Activated CD4-positive, CD25-positive, alpha-beta regulatory T cell treated with anti-CD3 and anti-CD28 coated beads, Interleukin-2, amount 50 U/mL, for 24 hours (primary cell): Measurements from ENCODE around the gene ADSL.
"Not testable (repeated sequence)": the region's sequence is repeated elsewhere in the genome, so short reads cannot be mapped to it uniquely, and the experiment has no call there.

ENCODE experiments used
- ATAC-seq, 2 donors: fragments of 150-1000 bp; cut with Tn5 transposase; one replicate each; pipeline ENCODE4 v1.10.0; 2021; ENCODE audit warnings: mild to moderate bottlenecking in 1 of 2, moderate library complexity in 1 of 2

ADSL gene

DNA sequence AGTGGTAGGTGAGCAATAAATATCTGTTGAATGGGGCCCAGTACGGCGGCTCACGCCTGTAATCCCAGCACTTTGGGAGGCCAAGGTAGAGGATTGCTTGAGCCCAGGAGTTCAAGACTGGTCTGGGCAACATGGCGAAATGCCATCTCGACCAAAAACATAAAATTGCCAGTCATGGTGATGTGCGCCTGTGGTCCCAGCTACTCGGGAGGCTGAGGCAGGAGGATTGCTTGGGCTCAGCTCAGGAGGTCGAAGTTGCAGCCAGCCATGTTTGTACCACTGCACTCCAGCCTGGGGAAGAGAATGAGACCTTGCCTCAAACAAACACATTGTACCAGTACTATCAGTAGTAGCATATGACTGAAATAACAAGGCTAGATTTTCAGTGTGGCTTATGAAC, 28.3 kb downstream of the ADSL start:
- no peak for ATAC-seq

DNA sequence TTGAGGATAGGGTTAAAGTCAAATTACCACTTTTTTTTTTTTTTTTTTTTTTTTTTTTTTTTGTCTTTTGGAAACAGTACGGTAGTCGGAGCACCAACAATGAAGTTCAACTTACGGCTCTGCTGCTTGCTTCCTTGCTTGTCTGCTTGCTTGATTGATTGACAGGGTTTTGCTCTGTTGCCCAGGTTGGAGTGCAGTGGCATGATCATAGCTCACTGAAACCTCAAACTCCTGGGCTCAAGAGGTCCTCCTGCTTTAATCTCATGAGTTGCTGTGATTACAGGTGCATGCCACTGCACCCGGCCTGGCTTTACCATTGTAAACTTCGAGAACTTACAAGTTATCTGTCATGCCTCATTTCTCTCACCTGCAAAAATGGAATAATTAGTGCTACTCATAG, 29.8 kb downstream of the ADSL start:
- ATAC-seq = no peak

DNA sequence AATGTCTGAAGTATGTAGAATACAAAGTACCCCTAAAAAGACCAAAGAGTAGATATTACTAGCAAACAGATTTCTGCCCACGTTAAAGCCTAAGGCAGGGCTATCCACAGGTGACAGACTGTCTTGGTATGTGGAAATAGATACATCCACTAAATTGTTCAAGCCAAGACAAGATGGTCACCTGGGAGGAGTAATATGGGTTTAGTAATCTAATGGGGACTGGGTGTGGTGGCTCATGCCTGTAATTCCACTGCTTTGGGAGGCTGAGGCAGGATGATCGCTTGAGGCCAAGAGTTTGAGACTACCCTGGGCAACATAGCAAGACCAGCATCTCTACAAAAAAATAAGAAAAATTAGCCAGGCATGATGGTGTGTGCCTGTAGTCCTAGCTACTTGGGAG, 31.6 kb downstream of the ADSL start:
- no peak for ATAC-seq

DNA sequence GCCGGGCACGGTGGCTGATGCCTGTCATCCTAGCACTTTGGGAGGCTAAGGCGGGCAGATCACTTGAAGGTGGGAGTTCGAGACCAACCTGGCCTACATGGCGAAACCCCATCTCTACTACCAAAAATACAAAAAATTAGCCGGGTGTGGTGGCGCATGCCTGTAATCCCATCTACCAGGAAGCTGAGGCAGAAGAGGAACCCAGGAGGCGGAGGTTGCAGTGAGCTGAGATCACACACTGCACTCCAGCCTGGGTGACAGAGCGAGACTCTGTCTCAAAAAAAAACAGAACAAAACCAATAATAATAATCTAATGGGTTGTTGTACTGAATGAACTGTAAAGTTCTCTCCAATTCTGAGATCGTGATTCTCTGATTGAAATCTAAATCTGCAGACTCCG, 32.1 kb downstream of the ADSL start:
- not testable (repeated sequence) for ATAC-seq

DNA sequence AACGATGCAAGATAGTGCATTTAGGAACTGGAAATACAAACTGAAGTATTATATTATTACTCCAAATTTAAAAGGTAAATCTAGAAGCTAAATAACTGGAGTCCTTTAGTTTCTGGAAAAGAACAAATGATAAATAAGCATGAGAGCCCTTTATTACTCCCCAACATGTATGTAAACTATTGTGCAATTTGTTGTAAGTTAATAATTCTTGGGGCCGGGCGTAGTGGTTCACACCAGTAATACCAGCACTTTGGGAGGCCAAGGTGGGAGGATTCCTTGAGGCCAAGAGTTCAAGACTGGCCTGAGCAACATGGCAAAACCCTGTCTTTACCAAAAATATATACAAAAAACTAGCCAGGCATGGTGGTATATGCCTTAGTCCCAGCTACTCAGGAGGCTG, 35.2 kb downstream of the ADSL start:
- ATAC-seq = no peak

DNA sequence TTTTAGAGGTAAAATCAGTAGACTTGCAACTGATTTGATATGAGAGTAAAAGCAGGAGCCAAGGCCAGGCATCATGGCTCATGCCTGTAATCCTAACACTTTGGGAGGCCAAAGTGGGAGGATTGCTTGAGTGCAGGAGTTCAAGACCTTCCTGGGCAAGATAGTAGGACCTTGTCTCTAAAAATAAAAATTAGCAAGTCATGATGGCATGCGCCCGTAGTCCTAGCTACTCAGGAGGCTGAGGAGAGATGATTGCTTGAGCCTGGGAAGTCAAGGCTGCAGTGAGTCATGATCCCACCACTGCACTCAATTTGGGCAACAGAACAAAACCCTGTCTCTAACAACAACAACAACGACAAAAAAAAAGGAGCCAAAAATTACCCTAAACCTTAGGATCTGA, 37.6 kb downstream of the ADSL start:
- ATAC-seq = no peak

DNA sequence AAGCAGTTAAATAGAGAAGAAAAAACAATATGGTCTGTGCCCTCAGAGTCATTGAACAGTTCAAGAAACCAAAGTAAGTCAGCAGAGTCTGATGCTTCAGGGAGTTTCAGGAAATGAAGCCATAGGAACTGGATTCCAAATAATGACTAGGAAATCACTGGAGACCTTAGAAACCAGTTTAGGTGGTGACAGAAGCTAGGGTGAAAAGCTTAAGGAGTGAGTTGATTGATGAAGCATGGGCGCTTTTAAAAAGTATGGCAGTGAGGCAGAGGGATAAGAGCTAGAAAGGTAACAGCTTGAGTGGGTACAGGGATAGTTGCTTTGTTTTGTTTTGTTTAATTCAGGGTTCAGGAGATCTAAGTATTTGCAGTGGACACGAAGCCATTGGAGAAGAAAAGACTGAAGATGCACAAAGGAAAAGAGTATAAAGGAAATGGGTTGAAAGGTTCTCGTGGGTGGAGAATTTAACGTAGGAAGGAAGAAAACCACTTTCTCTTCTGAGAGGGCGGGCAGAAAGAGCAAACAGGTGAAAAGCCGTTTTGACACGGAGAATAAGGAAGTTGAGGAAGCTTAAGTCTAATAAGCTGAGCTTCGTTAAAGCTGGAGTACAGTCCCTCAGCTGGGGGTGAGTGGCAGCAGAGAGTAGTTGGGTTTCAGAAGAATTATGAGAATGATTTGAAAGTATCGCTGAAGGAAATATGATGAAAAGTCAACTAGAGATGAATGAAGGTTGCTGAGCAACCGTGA, 38.9 kb downstream of the ADSL start:
- ATAC-seq = peak; percentile 69

DNA sequence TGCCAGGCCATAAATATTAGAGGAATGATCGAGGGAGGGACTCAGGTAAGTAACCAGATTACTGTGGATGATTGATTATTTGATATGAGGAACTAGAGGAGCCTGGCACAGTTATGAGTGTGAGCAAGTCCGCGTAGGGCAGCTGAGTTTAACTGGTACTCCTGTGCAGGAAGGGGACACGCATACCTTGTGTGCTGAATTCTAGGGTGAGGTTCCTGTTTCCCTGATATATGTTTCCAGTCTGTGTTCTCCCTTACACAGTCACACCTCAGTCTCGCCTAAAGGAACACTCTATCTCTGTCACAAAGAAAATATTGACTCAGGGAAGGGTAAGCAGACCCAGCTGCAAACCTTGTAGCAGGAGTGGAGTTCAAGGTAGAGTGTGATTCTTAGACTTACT, 41.4 kb downstream of the ADSL start:
- ATAC-seq = no peak

DNA sequence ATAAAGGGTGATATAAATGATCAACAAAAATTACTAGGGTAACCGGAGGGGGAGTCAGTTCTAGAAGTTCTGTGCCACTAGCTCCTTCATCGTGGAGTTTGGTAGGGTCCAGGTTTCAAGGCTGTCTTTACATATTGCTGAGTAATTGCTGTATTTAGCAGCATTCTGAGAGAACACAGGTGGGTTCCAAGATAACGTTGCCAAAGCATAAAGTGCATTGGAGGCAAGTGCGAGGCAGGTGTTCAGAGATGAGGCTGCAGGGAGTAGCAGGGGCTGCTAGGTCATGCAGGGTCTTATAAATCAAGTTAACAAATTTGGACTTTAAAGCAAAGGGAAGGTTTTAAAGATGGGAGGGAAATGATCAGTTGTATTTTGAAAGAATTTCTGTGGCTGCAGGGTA, 41.9 kb downstream of the ADSL start:
- ATAC-seq = no peak

DNA sequence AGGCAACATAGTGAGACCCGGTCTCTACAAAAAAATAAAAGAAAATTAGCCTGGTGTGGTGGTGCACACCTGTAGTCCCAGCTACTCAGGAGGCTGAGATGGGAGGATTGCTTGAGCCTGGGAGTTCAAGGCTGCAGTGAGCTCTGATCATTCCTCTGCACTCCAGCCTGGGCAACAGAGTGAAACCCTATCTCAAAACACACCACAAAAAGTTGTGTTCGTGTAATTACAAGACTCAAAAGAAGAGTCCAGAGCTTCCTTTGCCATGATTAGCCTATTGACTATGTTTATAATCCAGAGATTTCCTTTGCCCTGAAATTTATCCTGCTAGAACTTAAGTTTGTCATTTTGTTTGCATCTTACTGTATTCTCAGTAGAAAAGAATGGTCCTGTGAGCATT, 45.1 kb downstream of the ADSL start:
- no peak for ATAC-seq

DNA sequence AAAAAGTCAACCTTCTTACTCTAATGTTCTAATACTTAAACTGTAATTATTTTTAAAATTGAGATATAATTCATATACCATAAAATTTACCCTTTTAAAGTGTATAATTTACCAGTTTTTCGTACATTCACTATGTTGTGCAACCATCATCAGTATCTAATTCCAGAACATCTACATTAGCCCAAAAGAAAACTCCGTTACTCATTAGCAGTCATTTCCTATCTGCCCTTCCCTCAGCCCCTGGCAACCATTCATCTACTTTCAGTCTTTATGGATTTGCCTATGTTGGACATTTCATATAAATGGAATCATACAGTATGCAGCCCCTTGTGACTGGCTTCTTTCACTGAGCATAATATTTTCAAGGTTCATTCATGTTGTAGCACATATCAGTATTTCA, 46.3 kb downstream of the ADSL start:
- no peak for ATAC-seq

DNA sequence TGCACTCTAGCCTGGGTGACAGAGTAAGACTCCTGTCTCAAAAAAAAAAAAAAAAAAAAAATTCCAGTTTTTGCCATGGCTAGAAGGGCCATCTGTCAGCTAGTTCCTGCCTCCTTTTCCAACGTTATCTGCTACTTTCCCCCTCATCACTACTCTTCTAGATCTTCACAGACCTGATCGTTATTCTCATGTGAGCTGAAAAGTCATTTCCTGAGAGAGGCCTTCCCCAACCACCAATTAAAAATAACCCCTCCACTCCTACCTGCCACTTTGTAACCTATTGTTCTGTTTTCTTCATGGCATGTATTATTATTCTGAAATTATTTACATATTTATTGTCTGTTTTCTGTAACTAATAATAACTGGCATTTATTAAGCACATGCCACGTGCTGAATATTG, 48.3 kb downstream of the ADSL start:
- ATAC-seq = no peak

DNA sequence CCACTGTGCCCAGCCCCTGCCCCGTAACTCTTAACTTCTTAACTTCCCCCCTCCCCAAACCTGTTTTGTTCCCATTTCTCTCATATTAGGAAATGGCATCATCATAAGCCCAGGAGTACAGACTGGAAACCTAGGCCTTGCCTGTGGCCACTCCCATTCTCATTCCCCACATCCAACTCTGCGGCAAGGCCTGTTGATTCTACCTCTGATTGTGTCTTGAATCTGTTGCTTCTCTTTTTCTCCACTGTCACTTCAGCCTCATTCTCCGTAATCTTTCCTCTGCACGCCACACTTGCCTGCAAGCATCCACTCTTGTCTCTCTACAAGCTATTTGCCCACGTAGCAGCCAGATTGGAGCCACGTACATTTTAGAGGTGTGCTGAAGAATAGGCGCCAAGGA, 49.3 kb downstream of the ADSL start:
- no peak for ATAC-seq

DNA sequence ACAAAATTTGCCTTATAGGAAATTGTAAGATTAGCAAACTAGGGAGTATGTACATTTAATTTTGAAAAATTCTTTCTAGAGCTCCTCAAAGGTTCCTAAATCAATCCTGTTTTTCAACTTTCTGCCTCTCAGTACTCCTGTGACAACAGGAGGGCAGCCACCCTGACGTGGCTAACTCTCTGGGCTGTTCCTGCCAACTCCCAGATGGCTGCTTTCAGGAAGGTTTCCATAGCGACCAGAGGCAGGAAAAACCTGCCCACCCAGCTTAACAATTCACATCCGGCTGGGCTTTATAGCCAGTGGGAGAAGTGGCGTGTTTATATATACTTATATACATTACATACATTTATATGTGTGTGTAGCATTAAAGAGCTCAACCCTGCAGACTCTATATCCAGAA, 50.6 kb downstream of the ADSL start:
- no peak for ATAC-seq

DNA sequence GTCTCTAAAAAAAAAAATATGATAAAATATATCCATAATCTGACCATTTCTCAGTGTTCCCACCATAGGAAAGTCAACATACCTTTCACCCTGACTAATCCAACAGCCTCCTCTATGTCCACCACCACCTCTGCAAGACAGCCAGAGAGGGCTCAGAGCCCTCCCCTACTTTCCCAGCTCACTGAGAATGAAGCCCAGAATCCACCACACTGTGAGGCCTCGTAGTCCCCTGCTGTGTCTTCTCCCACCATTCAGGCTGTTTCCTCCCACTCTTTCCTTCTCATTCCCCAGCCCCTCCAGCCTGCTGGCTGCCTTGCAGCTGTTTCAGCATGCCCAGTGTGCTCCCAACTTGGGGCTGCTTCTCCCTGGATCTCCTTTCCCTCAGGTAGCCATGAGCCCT, 51.1 kb downstream of the ADSL start:
- ATAC-seq = no peak

DNA sequence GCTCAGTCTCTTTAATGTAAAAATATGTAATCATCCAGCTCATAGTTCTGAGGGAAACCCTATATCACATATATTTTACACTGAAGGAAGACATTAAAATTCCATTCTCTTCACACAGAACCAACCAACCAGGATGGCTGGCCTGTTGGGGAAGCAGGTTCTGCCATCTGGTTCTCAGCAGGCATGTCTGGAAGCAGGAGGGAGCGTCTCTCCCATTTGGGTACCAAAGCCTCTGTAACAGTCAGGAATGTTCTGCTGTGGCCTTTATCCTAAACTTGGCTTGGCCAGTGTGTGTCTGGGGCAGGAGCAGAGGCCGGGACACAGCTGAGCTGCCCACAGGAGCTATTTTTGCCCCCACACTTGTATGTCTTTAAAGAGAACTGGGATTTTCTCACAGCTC, 53.3 kb downstream of the ADSL start:
- ATAC-seq = no peak

DNA sequence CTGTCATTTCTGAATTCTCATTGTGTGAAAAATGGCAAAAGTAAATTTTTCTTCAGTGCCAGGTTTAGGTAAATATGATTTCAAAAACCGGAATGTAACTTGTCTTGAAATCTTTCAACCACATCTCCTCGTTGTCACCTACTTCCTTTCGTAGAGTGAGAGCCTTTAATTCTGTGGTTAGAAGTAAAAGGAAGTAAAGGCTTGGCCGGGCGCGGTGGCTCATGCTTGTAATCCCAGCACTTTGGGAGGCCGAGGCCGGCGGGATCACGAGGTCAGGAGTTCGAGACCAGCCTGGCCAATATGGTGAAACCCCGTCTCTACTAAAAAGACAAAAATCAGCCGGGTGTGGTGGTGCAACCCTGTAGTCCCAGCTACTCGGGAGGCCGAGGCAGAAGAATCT, 53.9 kb downstream of the ADSL start:
- ATAC-seq = no peak

DNA sequence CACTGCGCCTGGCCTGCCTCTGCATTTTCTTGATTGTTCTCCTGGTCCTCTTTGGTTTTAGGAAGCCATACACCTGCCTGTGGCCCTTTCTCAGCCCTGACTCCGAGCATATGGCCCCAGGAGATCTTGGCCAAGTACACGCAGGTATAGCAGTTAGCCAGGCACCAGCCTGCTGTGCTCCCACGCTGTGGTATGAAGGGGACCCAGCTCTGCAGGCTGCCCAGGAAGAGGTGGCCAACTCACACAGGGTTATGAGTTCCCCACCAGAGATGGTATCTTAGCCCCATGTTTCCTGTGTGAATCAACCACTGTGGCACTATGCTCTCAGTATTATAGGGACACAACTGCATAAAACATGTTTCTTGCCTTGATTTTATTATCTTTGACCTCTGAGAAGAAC, 55.2 kb downstream of the ADSL start:
- peak; percentile 89 to 91 for ATAC-seq

DNA sequence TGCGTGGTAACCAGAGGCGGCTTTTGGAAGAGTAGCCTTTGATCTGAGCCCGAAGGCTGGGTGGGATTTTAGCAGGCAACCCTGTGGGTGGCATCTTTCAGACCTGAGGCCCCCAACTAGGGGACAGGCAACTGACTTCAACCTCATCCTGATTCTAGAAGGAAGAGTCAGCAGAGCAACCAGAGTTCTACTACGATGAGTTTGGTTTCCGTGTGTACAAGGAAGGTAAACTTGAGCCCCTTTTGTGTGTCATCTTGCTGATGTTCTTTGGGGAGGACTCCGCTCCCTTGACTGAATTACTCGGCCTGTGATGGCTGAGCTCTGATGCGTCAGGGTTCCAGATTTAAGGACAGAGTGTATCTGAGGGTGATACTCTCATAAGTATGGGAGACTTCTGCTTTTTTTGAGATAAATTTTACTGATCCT, 55.7 kb downstream of the ADSL start:
- peak; percentile 23 to 30 for ATAC-seq

DNA sequence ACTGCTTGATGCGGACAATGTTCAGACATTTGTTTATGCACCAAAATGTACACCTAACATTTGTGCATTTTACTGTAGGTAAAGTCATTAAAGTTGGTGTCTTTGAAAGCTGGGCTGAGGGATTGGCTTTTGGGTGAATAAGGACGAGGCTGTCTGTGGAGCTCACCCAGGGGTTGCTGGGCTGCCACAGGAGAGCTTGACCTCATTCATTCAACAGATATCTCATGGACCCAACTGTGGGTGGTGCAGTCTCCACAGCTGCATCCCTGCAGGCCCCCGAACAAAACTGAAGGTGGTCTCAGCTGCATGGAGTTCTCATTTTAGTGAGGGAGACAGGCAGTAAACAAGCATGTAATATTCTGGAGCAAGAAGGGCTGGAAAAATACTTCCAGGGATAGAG, 56.8 kb downstream of the ADSL start:
- no peak for ATAC-seq

DNA sequence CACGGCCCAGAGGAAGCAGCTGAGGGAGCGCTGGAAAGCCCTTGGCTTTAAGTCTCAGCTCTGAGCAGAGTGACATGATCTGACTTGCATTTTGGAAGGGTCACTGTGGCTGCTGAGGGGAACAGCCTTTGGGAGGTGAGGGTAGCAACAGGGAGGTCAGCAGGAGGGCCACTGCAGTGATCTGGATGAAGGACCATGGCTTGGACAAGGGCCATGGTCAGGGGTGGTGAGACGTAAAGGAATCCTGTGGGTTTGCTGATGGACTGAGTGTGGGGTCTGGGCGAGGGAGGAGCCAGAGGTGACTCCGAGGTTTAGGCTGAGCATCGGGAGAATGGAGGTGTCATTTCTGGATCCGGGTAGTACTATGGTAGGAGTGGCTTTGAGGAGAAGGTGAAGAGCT, 57.4 kb downstream of the ADSL start:
- ATAC-seq = no peak

DNA sequence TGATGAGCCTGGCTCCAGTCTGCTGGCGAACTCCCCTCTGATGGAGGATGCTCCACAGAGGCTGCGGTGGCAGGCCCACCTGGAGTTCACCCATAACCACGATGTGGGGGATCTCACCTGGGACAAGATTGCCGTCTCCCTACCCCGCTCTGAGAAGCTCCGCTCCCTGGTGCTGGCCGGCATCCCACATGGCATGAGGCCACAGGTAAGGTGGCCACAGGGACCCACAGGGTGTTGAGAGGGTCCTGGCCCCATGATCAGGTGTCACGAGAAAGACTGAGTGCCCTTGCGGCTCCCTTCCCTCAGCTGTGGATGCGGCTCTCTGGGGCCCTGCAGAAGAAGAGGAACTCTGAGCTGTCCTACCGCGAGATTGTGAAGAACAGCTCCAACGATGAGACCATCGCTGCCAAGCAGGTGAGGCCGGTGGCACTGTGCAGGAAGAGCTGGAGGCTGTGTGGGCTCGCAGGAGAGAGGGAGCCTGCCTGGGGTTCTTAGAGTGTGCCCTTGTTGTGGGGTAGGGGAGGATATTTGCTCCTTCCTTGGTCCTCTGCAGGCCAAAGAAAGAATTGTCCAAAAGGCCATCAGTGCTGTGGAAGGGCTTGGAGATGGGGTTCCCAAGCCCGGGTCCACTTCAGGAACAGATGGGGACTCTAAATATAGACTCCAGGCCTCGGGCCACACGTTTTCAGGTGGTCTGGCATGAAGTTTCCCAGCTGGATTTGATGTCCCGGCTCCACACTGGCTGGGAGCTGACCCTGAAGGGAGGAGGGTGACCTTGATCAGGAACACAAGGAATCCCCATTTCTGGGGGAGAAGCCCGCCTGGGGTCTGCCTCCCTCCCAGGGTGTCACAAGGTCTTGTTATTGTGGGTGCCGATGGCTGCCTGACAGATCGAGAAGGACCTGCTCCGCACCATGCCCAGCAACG, 58.2 kb downstream of the ADSL start:
- ATAC-seq = no peak

DNA sequence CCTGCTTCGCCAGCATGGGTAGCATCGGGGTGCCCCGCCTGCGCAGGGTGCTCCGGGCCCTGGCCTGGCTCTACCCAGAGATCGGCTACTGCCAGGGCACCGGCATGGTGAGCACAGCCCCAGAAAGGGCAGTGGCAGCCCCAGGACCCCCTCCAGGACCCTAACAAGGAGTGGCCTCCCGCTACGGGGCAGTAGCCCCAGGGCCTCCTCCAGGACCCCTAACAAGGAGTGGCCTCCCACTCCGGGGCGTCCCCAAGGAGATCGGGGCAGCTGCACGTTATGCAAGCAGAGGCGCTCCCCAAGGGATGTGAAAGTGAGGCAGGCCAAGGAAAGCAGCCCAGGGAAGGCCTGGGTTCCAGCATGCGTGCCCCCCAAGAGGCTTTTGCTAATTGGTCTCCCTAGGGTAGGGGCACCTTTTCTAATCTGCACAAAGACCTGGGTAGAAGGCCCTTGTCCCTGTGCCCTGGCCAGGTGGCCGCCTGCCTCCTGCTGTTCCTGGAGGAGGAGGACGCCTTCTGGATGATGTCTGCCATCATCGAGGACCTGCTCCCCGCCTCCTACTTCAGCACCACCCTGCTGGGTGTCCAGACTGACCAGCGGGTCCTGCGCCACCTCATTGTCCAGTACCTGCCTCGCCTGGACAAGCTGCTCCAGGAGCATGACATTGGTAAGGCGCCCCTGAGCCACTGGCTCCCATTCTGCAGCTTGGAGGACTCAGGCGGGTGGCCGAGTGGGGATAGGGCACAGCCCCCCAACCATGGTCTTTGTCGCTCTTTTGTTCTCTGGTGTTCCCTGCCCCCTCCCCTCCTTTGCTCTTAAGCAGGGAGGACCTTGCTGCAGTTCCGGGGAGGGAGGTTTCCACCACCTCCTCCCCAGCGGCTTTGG, 59.1 kb downstream of the ADSL start:
- ATAC-seq = no peak
